Measurements from ENCODE around the gene SYNGR2.

The SYNGR2 gene

GRCh38 chr17:78182504-78182903 lies 14.1 kb downstream of the SYNGR2 start:
- TF ChIP-seq CTCF (IDR thresholded peaks at IDR 0.05; ENCODE audit: control insufficient read depth, insufficient read depth, low read depth, low read length, missing control alignments), result no peak
- no peak for DNase-seq (ENCODE audit: low read depth)
- H3K4me3 ChIP-seq (ENCODE audit: control insufficient read depth, low read depth, low read length), result no peak overlapping the region

- DNase-seq (ENCODE audit: low read depth), result no peak
- TF ChIP-seq CTCF (IDR thresholded peaks at IDR 0.05; ENCODE audit: control insufficient read depth, insufficient read depth, low read depth, low read length, missing control alignments), result no peak
- H3K4me3 ChIP-seq (ENCODE audit: control insufficient read depth, low read depth, low read length), result no peak overlapping the region
These were observed 15.5 kb downstream of the SYNGR2 start for GRCh38 chr17:78183916-78184315.

- DNase-seq (ENCODE audit: low read depth), result no peak
- TF ChIP-seq CTCF (IDR thresholded peaks at IDR 0.05; ENCODE audit: control insufficient read depth, insufficient read depth, low read depth, low read length, missing control alignments), result no peak
- H3K4me3 ChIP-seq (ENCODE audit: control insufficient read depth, low read depth, low read length), result no peak overlapping the region
These were observed 16.0 kb downstream of the SYNGR2 start for GRCh38 chr17:78184351-78184750.

DNA sequence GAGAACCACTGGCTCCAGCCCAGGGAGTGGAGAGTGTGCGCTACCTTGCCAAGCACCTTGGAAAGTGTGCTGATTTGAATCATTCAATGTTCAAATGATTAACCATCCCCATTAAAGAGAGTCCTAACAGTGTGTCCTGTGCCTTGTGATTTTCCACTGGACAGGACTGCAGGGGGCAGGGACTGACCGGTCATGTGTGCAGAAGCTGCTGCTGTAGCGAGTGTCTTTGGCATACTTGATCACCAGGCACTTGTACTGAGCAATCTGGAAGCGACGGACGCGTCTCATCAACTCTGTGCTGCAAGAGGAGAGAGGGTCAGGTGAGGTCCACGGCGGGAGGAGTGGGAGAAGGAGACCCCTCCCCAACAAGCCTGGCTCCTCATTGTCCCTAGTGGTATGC lies 16.5 kb downstream of the SYNGR2 start:
- no peak for DNase-seq (ENCODE audit: low read depth)
- no peak overlapping the region for H3K4me3 ChIP-seq (ENCODE audit: control insufficient read depth, low read depth, low read length)
- no peak for TF ChIP-seq CTCF (IDR thresholded peaks at IDR 0.05; ENCODE audit: control insufficient read depth, insufficient read depth, low read depth, low read length, missing control alignments)

DNA sequence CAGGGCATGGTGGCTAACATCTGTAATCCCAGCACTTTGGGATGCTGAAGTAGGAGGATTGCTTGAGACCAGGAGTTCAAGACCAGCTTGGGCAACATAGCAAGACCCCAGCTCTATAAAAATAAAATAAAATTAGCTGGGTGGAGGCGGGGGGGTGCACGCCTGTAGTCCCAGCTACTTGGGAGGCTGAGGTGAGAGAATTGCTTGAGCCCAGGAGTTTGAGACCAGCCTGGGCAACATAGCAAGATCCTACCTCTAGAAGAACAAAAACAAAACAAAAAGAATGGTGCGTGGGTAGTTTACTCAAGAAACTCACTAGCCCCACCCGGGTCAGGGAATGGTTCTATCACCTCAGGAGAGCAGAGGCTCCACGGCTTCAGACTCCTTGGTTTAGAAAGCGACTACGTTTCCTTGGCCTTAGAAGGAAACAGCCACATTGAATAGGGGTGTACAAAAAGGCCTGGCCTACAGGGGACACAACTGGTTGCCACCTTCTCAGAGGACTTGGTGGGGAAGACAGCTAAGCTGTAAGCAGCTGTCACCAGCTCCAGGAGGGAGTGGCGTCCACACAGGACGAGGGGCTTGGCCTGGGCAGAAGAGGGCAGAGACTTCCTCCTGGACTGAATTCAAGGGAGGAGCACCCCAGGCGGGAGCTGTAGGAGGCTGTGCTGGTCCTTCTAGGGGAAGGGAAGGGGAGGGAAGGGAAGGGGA lies 17.8 kb downstream of the SYNGR2 start:
- peak overlapping the region; percentile 97 for H3K4me3 ChIP-seq (ENCODE audit: control insufficient read depth, low read depth, low read length)
- no peak for TF ChIP-seq CTCF (IDR thresholded peaks at IDR 0.05; ENCODE audit: control insufficient read depth, insufficient read depth, low read depth, low read length, missing control alignments)
- DNase-seq (ENCODE audit: low read depth), result no peak

DNA sequence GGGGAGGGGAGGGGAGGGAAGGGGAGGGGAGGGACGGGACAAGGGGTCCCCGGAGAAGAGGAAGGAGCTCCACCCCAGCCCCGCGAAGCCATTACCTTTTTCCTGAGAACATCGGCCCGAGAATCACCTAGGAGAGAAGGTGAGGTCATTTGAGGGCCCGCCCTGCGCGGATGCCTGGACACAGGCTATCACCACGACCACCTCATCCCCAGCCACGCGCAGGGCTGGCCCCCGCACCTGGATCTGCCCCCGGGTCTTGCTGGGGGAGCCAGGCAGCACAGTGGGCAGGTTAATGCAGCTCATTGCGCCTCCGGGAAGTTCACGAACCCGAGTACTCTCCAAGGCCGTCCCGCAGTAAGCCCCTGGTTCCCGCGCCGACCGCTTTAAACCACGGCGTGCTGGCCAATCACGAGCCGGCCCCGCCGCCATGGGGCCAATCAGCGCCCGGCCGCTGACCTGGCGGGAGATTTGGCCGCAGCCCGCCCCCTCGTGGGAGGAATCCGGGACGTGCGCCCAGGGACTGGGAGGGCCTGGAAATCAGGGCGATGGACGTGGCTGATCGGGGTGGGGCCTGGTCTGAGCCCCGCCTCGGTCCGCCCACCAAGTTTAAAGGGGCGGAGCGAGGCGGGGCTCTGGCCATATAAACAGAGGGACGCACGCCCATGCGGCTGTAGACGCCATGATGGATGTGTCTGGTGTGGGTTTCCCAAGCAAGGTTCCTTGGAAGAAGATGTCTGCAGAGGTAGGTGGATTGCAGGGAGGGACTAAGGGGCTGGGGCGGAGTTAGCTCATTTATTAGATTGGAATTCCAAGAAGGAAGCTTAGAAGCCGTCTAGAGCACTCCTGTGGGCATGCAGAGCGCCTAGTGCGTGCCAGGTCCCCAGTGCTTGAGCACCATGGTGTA lies 18.6 kb downstream of the SYNGR2 start, which contains the start of the genes AFMID and TK1:
Gene AFMID, plus strand, starts transcription at position 671 of the 904 bp plus-strand sequence. Its CDS starts 9 bp downstream, at position 680.
Gene TK1, minus strand, starts transcription at position 361 of the 904 bp plus-strand sequence. Its CDS starts 58 bp downstream, at position 303.
- H3K4me3 ChIP-seq (ENCODE audit: control insufficient read depth, low read depth, low read length), result peak within 1 kb of the TSS; percentile 97
- peak; percentile 77 for DNase-seq (ENCODE audit: low read depth)
- peak; percentile 79 for TF ChIP-seq CTCF (IDR thresholded peaks at IDR 0.05; ENCODE audit: control insufficient read depth, insufficient read depth, low read depth, low read length, missing control alignments)

Measured in AG09309 (cell line).